ENCODE data around the gene ARL8A. TPM values are rescaled to one million over a fixed set of nuclear protein-coding genes. Genes with fewer than 3 reads are reported as not detected.

ARL8A gene
- polyA plus RNA-seq, 3 donors = 12.4 to 123 (median 14.8) TPM

DNA sequence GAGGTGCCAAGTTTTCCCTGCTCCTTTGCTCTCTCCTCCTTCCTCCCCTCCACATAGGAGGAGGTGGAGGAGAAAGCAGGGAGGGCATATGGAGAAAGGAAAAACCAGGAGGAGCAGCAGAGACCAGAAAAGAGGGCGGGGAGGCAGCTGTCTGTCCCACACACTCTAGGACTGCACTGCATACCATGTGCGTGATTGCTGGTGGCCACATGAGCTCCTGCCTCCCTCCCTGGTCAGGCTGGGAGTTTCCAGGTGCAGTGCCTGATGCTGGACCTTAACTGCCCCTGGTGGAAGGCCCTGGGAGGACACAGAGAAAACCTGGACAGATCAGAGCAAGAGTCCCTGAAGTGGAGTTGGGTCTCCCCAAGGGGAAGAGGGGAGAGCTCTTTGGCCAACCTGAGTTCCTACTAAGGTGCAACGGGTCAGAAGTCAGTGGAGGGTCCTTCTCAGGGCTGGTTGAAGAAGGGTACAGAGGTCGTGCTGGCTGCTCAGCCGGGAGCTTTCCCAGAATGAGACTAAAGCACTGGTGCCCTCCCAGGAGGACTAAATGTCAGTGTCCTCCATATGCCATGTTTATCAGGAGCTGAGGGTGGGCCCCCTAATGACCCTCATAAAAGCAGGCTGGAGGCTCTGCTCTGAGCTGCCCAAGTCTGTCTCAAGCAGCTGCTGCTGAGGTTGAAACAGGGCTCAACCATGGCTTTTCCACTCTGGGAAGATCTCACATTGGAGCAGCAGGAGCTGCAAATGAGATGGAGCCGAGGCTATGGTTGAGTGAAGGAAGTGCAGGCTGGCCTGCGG is 45.6 kb upstream of the ARL8A start:
- Histone ChIP-seq H3K9ac (ENCODE audit: insufficient read depth, low read length, poor library complexity, severe bottlenecking) (no peak overlapping the region), H2AFZ (ENCODE audit: insufficient read depth, low read depth, low read length, poor library complexity, severe bottlenecking) (no peak overlapping the region), H3K4me1 (ENCODE audit: control insufficient read depth in 1 of 2, insufficient read depth in 2 of 2, low read length in 2 of 2) (no peaks in the 10 kb centered on the region), H3K9me3 (replicated peaks in 1 of 2; ENCODE audit: control insufficient read depth in 1 of 2, insufficient read depth in 1 of 2, low read length in 2 of 2) (no peaks in the 10 kb centered on the region), H3K79me2 (ENCODE audit: insufficient read depth, low read length) (no peaks in the 10 kb centered on the region), H3K27me3 (ENCODE audit: control insufficient read depth in 2 of 2, insufficient read depth in 2 of 2, low read length in 2 of 2) (peaks cover 11 to 20% of the 10 kb centered on the region in 2 donors), H3K27ac (ENCODE audit: low read depth in 1 of 2, low read length in 2 of 2) (no peak overlapping the region), H3K4me2 (replicated peaks; ENCODE audit: extremely low read depth, low read length, poor library complexity, severe bottlenecking) (no peak overlapping the region), H4K20me1 (ENCODE audit: insufficient read depth, low read length) (no peaks in the 10 kb centered on the region), H3K4me3 (replicated peaks in 1 of 3; ENCODE audit: low read depth in 2 of 3, low read length in 3 of 3) (no peak overlapping the region), H3K36me3 (replicated peaks in 1 of 2; ENCODE audit: control insufficient read depth in 1 of 2, insufficient read depth in 2 of 2, low read length in 2 of 2) (no peaks in the 10 kb centered on the region)
- peaks cover 0 to 1% of the 10 kb centered on the region in 2 donors for H3K36me3 Mint-ChIP-seq
- TF ChIP-seq, protein P1, sequence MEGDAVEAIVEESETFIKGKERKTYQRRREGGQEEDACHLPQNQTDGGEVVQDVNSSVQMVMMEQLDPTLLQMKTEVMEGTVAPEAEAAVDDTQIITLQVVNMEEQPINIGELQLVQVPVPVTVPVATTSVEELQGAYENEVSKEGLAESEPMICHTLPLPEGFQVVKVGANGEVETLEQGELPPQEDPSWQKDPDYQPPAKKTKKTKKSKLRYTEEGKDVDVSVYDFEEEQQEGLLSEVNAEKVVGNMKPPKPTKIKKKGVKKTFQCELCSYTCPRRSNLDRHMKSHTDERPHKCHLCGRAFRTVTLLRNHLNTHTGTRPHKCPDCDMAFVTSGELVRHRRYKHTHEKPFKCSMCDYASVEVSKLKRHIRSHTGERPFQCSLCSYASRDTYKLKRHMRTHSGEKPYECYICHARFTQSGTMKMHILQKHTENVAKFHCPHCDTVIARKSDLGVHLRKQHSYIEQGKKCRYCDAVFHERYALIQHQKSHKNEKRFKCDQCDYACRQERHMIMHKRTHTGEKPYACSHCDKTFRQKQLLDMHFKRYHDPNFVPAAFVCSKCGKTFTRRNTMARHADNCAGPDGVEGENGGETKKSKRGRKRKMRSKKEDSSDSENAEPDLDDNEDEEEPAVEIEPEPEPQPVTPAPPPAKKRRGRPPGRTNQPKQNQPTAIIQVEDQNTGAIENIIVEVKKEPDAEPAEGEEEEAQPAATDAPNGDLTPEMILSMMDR (IDR thresholded peaks at IDR 0.05) = no peak
- H3K4me1 Mint-ChIP-seq = peaks cover 2% of the 10 kb centered on the region
- intact Hi-C loops (cut with micrococcal nuclease) = loop anchor here (5.0 to 10.0 kb wide), 2 partner anchors 125 to 127 kb away; no protein-coding TSS in a partner anchor
- no peak overlapping the region for H3K4me3 Mint-ChIP-seq
- H3K27me3 Mint-ChIP-seq (ENCODE audit: low read depth in 3 of 3) = peaks cover 24 to 50% (median 29%) of the 10 kb centered on the region in 3 donors
- H3K27ac Mint-ChIP-seq = no peak overlapping the region
- peaks cover 0 to 7% (median 0%) of the 10 kb centered on the region in 7 donors for H3K9me3 Mint-ChIP-seq
- no peak for DNase-seq
- WGBS (ENCODE audit: insufficient coverage) = 96% methylated on average over 5 of the region's 7 CpGs

DNA sequence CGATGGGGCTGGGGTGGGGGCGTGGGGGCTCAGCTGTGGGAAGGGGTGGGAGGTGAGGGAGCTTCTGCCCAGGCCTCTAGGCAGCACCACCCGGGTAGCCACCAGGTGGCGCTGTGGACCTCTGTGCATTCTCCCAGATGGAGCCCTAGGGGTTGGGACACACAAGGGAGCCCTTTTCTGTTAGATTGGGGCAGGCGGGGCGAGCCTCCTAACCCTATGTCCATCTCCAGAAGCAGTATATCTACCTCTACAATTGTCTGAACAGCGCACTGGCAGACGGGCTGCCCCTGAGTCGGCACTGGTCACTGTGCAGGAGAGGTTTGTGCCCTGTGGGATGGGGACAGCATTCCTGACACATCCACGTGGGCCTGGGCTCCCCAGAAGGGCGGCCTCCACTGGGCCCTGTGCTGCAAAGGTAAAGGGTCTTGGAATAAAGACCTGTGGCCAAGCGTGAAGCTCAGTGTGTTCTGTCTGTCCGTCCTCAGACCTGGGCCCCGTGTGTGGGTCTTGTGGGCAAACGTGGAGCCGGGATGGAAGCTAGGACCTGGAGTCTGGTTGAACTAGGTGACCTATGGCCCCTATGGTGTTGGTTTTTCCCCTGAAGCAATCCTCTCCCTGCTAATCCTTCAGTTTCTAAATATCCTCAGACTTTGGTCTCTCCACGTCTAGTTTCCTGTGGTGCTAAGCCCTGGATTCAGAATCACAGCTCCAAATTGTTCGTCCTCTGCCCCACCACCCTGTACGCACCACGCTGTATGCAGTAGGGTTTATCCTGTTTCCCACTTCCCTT is 44.7 kb upstream of the ARL8A start:
- Histone ChIP-seq H3K4me3 (replicated peaks in 1 of 3; ENCODE audit: low read depth in 2 of 3, low read length in 3 of 3) (no peak overlapping the region), H3K27ac (ENCODE audit: low read depth in 1 of 2, low read length in 2 of 2) (no peak overlapping the region), H3K9me3 (replicated peaks in 1 of 2; ENCODE audit: control insufficient read depth in 1 of 2, insufficient read depth in 1 of 2, low read length in 2 of 2) (no peaks in the 10 kb centered on the region), H3K36me3 (replicated peaks in 1 of 2; ENCODE audit: control insufficient read depth in 1 of 2, insufficient read depth in 2 of 2, low read length in 2 of 2) (no peaks in the 10 kb centered on the region), H2AFZ (ENCODE audit: insufficient read depth, low read depth, low read length, poor library complexity, severe bottlenecking) (no peak overlapping the region), H3K79me2 (ENCODE audit: insufficient read depth, low read length) (no peaks in the 10 kb centered on the region), H3K4me2 (replicated peaks; ENCODE audit: extremely low read depth, low read length, poor library complexity, severe bottlenecking) (no peak overlapping the region), H3K4me1 (ENCODE audit: control insufficient read depth in 1 of 2, insufficient read depth in 2 of 2, low read length in 2 of 2) (no peaks in the 10 kb centered on the region), H4K20me1 (ENCODE audit: insufficient read depth, low read length) (no peaks in the 10 kb centered on the region), H3K27me3 (ENCODE audit: control insufficient read depth in 2 of 2, insufficient read depth in 2 of 2, low read length in 2 of 2) (peaks cover 8 to 12% of the 10 kb centered on the region in 2 donors), H3K9ac (ENCODE audit: insufficient read depth, low read length, poor library complexity, severe bottlenecking) (no peak overlapping the region)
- 61% methylated on average over 12 of the region's 20 CpGs for WGBS (ENCODE audit: insufficient coverage)
- Mint-ChIP-seq H3K36me3 (peaks cover 0 to 1% of the 10 kb centered on the region in 2 donors), H3K9me3 (peaks cover 0 to 5% (median 0%) of the 10 kb centered on the region in 7 donors), H3K4me3 (no peak overlapping the region), H3K4me1 (peaks cover 4% of the 10 kb centered on the region), H3K27ac (peak overlapping the region in 1 of 7 donors; percentile 24), H3K27me3 (ENCODE audit: low read depth in 3 of 3) (peaks cover 21 to 46% (median 23%) of the 10 kb centered on the region in 3 donors)
- DNase-seq = peak; percentile 43 to 66 (median 62)
- intact Hi-C loops (cut with micrococcal nuclease) = loop anchor here in 1 of 2 donors (10.0 kb wide), 1 partner anchor 126 kb away; no protein-coding TSS in a partner anchor
- TF ChIP-seq, protein P1 (IDR thresholded peaks at IDR 0.05) = peak; percentile 89

Measured in CD14-positive monocyte (primary cell).